ENCODE measurements around the gene ZNF577.
A peak's percentile ranks its signal among the peaks of the same experiment; 100 is the strongest.
"Not testable (repeated sequence)": the region's sequence is repeated elsewhere in the genome, so short reads cannot be mapped to it uniquely, and the experiment has no call there.

The ZNF577 gene

DNA sequence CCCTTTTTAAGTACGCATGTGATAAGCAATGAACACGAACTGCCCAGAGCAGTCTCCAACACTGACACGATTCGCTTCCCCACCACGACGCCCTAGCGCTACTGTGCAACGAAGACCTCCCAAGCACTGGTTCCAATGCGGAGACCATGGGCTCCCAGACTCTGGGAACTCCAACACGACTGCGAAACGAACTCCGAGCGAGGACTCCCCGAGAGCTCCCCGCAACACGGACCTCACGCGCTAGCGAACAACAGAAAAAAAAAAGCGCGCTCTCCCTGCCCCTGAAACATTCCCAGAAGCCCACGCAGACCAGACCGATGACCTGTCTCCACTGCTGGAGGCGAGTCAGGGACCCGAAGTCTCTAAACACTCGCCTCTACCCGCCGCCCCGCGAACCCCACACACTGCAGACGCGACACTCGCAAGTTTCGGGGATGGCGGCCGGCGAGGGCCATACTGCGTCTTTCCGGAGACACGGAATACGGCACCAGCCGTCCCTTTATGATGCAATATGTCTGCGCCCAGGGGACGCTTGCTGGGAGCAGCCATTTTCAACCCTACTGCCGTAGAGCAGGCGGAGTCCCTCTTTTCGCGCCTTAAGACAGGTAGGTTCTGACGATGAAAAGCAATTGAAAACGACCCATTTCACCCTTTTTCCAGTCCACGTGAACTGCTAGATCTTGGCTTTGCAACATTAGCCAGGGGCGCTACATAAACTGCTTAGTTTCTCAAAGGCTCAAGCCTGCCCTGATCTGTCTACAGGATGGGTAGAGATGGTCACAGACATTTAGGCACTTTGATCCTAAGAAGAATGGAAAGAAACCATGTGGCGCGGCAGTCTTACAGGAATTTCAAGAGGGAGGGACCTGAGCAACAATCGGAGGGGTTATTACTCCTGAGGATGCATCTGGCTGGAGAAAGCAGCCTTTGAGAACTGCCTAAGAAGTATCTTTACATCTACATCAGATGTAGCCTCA lies at the start of gene ZNF577:
ZNF577 (minus strand) TSS at position 430 of the 977 bp plus-strand sequence. CDS start 7,569 bp downstream, outside the sequence.
- DNase-seq, result peak; percentile 71

- DNase-seq, result no peak
These were observed 44.2 kb upstream of the ZNF577 start for GRCh38 chr19:51931921-51932320.

DNA sequence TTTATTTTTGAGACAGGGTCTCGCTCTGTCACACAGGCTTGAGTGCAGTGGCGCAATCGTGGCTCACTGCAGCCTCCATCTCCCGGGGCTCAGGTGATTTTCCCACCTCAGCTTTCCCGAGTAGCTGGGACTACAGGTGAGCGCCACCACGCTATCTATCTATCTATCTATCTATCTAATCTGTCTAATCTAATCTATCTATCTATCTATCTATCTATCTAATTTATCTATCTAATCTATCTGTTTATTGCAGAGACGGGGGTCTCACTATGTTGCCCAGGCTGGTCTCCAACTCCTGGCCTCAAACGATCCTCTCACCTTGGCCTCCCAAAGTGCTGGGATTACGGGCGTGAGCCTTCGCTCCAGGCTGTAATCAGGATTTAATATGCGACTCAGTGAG lies 40.1 kb upstream of the ZNF577 start:
- DNase-seq, result no peak

GRCh38 chr19:51926784-51927741 lies 39.3 kb upstream of the ZNF577 start, which contains the start of gene ZNF613:
TSS of gene ZNF613 (plus strand) at chr19:51927472. CDS start at chr19:51936221, 8,749 bp downstream.
- DNase-seq, result peak; percentile 82

DNA sequence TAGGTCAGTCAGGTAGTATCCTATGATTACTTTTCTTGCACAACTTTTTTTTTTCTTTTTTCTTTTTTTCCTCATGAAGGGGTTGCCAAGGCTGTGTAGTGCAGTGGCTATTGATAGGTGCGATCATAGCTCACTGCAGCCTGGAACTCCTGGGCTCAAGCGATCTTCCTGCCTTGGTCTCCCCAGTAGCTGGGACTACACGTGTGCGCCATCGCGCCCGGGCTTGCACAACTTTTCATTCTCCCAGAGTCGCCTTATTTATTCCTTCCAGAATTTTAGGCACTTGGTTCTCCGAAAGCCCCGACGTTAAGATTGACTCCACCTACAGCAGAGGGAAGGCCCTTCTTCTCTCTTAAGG lies 38.7 kb upstream of the ZNF577 start:
- no peak for DNase-seq

- no peak for DNase-seq
These were observed 34.2 kb upstream of the ZNF577 start for GRCh38 chr19:51921949-51922348.

DNA sequence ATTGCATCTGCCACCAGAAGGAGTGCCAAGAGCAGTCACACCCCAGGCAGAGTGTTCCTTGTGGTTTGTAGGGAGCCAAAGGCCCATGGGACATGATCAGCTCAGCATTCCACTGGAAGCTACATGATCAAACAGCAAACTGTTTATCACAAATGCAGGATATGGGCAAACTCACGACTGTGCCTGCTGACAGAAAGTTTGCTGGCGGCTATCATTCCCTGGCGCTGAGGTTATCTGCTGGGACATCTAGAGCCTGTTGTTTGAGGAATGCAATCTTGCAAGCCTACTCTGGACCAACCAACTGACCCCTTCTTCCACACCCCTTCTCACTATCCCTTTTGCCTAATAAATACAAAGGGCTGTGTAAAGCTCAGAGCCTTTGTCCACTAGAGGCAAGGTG lies 31.9 kb upstream of the ZNF577 start:
- no peak for DNase-seq

DNA sequence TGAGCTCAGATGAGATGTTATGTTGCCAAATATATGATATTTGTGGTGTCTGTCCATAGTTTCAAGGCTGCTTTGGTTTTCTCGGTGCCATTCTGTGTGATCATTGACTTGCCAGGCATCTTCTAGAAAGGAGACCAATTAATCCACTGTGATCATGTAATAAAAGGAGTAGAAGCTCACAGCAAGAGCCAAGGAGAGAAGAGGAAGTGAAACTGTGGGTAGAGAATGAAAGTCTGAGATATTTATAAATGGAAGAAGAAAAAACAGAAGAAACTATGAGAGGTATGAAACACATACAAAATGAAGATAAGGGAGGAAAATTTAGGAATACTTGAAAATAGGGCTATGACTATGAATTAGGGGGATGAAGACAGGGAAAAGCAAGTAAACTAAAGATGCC lies 28.4 kb upstream of the ZNF577 start:
- DNase-seq, result no peak

DNA sequence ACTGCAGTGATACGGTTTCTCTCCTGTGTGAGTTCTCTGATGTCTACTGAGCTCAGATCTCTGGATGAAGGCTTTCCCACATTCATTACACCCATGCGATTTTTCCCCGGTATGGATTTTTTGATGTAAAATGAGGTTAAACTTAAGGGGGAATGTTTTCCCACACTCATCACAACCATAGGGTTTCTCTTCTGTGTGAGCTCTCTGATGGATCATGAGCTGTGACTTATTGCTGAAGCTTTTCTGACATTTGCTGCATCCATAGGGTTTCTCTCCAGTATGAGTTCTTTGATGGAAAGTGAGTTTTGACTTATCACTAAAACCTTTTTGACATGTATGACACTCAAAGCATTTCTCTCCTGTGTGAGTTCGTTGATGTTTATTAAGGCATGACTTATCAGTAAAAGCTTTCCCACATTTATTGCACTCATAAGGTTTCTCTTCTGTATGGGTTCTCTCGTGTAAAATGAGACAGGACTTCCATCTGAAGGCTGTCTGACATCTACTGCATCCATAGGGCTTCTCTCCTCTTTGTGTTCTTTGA lies 27.6 kb upstream of the ZNF577 start:
- no peak for DNase-seq

GRCh38 chr19:51907981-51908380 lies 20.2 kb upstream of the ZNF577 start:
- DNase-seq, result not testable (repeated sequence)

DNA sequence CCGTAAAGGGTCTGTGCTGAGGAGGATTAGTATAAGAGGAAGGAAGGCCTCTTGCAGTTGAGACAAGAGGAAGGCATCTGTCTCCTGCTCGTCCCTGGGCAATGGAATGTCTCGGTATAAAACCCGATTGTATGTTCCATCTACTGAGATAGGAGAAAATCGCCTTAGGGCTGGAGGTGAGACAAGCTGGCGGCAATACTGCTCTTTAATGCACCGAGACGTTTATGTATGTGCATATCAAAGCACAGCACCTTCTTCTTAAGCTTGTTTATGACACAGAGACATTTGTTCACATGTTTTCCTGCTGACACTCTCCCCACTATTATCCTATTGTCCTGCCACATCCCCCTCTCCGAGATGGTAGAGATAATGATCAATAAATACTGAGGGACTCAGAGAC lies 18.4 kb upstream of the ZNF577 start:
- DNase-seq, result not testable (repeated sequence)

DNA sequence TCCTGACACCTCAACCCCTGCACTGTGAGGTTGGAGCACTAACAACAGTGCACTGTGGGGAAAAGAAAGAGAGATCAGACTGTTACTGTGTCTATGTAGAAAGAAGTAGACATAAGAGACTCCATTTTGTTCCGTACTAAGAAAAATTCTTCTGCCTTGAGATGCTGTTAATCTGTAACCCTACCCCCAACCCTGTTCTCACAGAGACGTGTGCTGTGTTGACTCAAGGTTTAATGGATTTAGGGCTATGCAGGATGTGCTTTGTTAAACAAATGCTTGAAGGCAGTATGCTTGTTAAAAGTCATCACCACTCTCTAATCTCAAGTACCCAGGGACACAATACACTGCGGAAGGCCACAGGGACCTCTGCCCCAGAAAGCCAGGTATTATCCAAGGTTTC lies 17.9 kb upstream of the ZNF577 start:
- not testable (repeated sequence) for DNase-seq

DNA sequence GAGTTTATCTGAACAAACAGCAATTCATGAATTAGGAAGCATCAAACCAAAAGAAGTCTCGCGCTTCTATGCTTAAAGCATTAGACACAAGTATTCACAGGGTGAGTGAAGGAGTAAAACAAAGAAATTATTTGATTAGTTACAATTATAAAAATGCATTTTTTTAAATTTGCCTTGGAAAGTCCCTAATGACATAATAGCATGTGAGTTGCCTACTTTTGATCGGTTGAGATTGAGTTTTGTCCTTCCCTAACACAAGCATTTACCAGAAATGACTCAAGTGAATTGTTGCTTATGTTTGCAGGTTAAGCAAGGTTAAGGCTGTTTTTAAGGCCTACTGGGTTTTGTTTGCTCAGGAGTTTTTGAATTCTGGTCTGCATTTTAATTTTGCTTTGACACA lies 17.5 kb upstream of the ZNF577 start:
- DNase-seq, result no peak

GRCh38 chr19:51904331-51905165 lies 16.8 kb upstream of the ZNF577 start, which contains the start of gene ZNF649:
TSS of gene ZNF649 (minus strand) at chr19:51905017. CDS start at chr19:51900107, 4,910 bp downstream.
- peak; percentile 63 for DNase-seq

GRCh38 chr19:51903192-51903591 lies 15.4 kb upstream of the ZNF577 start:
- no peak for DNase-seq

DNA sequence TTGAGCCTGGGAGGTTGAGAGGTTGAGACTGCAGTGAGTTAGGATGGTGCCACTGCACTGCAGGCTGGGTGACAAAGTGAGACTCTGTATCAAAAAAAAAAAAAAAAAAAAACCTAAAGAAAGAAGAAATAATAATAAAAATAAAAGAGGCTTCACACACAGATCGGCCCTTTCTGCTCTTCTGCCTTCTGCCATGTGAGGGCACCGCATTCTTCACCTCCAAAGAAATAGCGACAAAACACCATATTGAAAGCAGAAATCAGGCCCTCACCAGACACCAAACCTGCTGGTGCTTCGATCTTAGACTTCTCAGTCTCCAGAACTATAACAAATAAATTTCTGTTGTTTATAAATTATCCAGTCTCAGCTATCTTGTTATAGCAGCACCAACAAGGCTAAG lies 14.1 kb upstream of the ZNF577 start:
- no peak for DNase-seq

DNA sequence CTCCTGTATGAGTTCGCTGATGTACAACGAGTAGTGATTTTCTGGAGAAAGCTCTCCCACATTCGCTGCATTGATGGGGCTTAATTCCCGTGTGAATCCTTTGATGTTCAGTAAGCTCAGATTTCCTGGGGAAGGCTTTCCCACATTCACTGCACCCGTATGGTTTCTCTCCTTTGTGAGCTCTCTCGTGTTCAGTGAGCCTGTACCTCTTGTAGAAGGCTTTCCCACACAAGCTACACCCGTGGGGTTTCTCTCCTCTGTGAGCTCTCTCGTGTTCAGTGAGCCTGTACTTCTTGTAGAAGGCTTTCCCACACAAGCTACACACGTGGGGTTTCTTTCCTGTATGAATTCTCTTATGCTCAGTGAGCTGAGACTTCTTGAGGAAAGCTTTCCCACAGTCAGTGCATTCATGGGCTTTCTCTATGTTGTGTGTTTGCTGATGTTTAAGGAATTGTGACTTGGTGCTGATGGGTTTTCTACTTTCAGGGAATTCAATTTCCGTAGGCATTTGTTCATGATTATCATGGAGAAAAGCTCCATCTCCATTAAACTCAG lies 3.5 kb upstream of the ZNF577 start:
- DNase-seq, result no peak

DNA sequence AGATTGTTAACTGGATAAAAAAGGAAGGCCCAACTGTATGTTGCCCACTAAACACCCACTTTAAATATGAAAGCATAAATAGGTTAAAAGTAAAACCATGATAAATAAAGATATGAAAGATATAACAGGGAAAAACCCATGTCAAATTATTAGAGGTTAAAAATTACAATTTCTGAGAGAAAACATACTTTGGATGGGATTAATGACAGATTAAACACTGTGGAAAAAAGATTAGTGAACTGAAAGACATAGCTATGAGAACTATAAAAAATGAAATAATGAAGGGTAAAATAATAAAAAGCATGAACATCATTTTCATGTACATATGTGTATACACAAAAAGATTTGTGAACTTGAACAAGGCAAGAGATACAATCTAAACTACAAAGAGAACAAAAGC lies 2.2 kb upstream of the ZNF577 start:
- DNase-seq, result no peak

GRCh38 chr19:51884713-51885112 lies 3.0 kb downstream of the ZNF577 start:
- no peak for DNase-seq

DNA sequence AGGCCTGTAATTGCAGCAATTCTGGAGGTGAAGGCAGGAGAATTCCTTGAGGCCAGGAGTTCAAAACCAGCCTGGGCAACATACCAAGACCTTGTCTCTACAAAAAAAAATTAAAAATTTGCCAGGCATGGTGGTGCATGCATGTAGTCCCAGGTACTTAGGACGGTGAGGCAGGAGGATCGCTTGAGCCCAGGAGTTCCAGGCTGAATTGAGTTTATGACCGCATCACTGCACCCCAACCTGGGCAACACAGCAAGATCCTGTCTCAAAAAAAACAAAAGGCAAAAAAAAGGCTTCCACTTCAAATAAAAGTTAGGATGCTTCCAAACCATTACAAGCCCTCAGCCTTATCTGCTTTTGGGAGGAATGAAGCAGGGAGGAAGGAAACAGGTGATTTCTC lies 5.2 kb downstream of the ZNF577 start:
- no peak for DNase-seq

DNA sequence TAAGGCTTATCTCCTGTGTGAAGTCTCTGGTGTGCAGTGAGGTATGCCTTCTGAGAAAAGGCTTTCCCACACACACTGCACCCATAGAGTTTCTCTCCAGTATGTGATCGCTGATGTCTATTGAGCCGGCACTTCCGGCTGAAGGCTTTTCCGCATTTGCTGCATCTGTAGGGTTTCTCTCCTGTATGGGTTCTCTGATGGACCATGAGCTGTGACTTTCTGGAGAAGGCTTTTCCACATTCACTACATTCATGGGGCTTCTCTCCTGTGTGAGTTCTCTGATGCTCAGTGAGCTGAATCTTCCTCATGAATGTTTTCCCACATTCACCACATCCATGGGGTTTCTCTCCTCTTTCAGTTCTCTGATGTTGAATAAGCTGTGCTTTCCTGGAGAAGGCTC lies 14.7 kb downstream of the ZNF577 start:
- DNase-seq, result no peak

Data from GF-D8 (cell line).